Nephron progenitor cell (in vitro differentiated cells): ENCODE data around the gene POU6F2.

Source experiments
- DNase-seq: peaks from one replicate; pipeline ENCODE4 v3.0.0; 2021
- H3K27ac Mint-ChIP-seq: 2 replicates; pipeline ENCODE4 v1.8.0; 2021; ENCODE audit warnings: mild to moderate bottlenecking, moderate library complexity, mixed read lengths
- H3K27me3 Mint-ChIP-seq: 2 replicates; pipeline ENCODE4 v1.8.0; 2021; ENCODE audit warnings: mild to moderate bottlenecking, low read depth, mixed read lengths; ENCODE audit not compliant: poor library complexity
- H3K36me3 Mint-ChIP-seq: 2 replicates; pipeline ENCODE4 v1.8.0; 2021; ENCODE audit warnings: low read depth, mixed read lengths
- H3K4me1 Mint-ChIP-seq: 2 replicates; pipeline ENCODE4 v1.8.0; 2021; ENCODE audit warnings: mixed read lengths
- H3K4me3 Mint-ChIP-seq: 2 replicates; pipeline ENCODE4 v1.8.0; 2021; ENCODE audit warnings: mild to moderate bottlenecking, moderate library complexity, mixed read lengths
- H3K9me3 Mint-ChIP-seq: 2 replicates; pipeline ENCODE4 v1.8.0; 2021; ENCODE audit warnings: mild to moderate bottlenecking, moderate library complexity, mixed read lengths
- CTCF ChIP-seq: fragments of 200-600 bp; sonication (generic); IDR thresholded peaks from 2 replicates; pipeline ENCODE4 v1.5.0; 2021; ENCODE audit warnings: antibody characterized with exemption

Gene POU6F2

GRCh38 chr7:39043531-39043930, 65.8 kb downstream of the POU6F2 start:
- Mint-ChIP-seq H3K9me3 (peaks cover 7% of the 10 kb centered on the region), H3K4me3 (no peak overlapping the region), H3K4me1 (peaks cover 24% of the 10 kb centered on the region), H3K27ac (no peak overlapping the region), H3K27me3 (peaks cover 4% of the 10 kb centered on the region), H3K36me3 (peaks cover 5% of the 10 kb centered on the region)
- DNase-seq = no peak
- TF ChIP-seq CTCF = no peak

GRCh38 chr7:39044489-39044888, 66.8 kb downstream of the POU6F2 start:
- H3K27me3 Mint-ChIP-seq = peaks cover 4% of the 10 kb centered on the region
- TF ChIP-seq CTCF = no peak
- peaks cover 12% of the 10 kb centered on the region for H3K36me3 Mint-ChIP-seq

GRCh38 chr7:39045231-39045630, 67.5 kb downstream of the POU6F2 start:
- H3K27ac Mint-ChIP-seq = no peak overlapping the region
- peaks cover 9% of the 10 kb centered on the region for H3K27me3 Mint-ChIP-seq
- H3K9me3 Mint-ChIP-seq = peaks cover 15% of the 10 kb centered on the region
- no peak overlapping the region for H3K4me3 Mint-ChIP-seq
- no peak for DNase-seq
- H3K36me3 Mint-ChIP-seq = peaks cover 12% of the 10 kb centered on the region
- peaks cover 24% of the 10 kb centered on the region for H3K4me1 Mint-ChIP-seq
- no peak for TF ChIP-seq CTCF

More at GRCh38 chr7:39044489-39044888, 66.8 kb downstream of the POU6F2 start:
- Mint-ChIP-seq H3K4me1 (peaks cover 24% of the 10 kb centered on the region), H3K9me3 (peaks cover 15% of the 10 kb centered on the region), H3K4me3 (no peak overlapping the region), H3K27ac (no peak overlapping the region)
- no peak for DNase-seq

GRCh38 chr7:39051279-39051678, 73.6 kb downstream of the POU6F2 start:
- Mint-ChIP-seq H3K4me3 (no peak overlapping the region), H3K36me3 (peaks cover 29% of the 10 kb centered on the region), H3K27ac (no peak overlapping the region), H3K9me3 (peaks cover 30% of the 10 kb centered on the region), H3K27me3 (peaks cover 9% of the 10 kb centered on the region), H3K4me1 (peaks cover 10% of the 10 kb centered on the region)
- TF ChIP-seq CTCF = no peak
- no peak for DNase-seq

GRCh38 chr7:39051707-39052106, 74.0 kb downstream of the POU6F2 start:
- no peak overlapping the region for H3K4me3 Mint-ChIP-seq
- H3K9me3 Mint-ChIP-seq = peaks cover 35% of the 10 kb centered on the region
- TF ChIP-seq CTCF = no peak
- H3K27me3 Mint-ChIP-seq = peaks cover 9% of the 10 kb centered on the region
- no peak for DNase-seq
- H3K27ac Mint-ChIP-seq = no peak overlapping the region
- H3K4me1 Mint-ChIP-seq = peaks cover 10% of the 10 kb centered on the region
- peaks cover 33% of the 10 kb centered on the region for H3K36me3 Mint-ChIP-seq

GRCh38 chr7:39054731-39055130, 77.0 kb downstream of the POU6F2 start:
- H3K4me1 Mint-ChIP-seq = peaks cover 10% of the 10 kb centered on the region
- H3K36me3 Mint-ChIP-seq = peaks cover 37% of the 10 kb centered on the region
- DNase-seq = no peak

More at GRCh38 chr7:39054731-39055130, 77.0 kb downstream of the POU6F2 start:
- Mint-ChIP-seq H3K9me3 (peaks cover 33% of the 10 kb centered on the region), H3K4me3 (no peak overlapping the region), H3K27ac (no peak overlapping the region), H3K27me3 (peaks cover 5% of the 10 kb centered on the region)
- TF ChIP-seq CTCF = no peak
